ENCODE results near the gene CCNK.

Gene CCNK

GRCh38 chr14:99522025-99522401, 40.8 kb downstream of the CCNK start:
- no peaks in the 10 kb centered on the region for H3F3A ChIP-seq (ENCODE audit: insufficient read depth)
- no peak overlapping the region for H3K27ac ChIP-seq (ENCODE audit: low read depth, low read length)
- no peak overlapping the region for H2AFZ ChIP-seq (ENCODE audit: low read depth, low read length, severe bottlenecking)
- H4K20me1 ChIP-seq (ENCODE audit: low read depth, low read length), result no peaks in the 10 kb centered on the region
- H3K79me2 ChIP-seq (ENCODE audit: insufficient read depth, low read length), result no peaks in the 10 kb centered on the region
- H3K9ac ChIP-seq (ENCODE audit: low read length), result no peak overlapping the region
- no peak overlapping the region for H3K4me2 ChIP-seq (ENCODE audit: low read depth, low read length, poor library complexity, severe bottlenecking)
- H3K9me2 ChIP-seq (replicated peaks; ENCODE audit: insufficient read depth, low read length), result no peaks in the 10 kb centered on the region
- no peaks in the 10 kb centered on the region for H3K27me3 ChIP-seq (ENCODE audit: low read length)
- H3K4me3 ChIP-seq (ENCODE audit: insufficient read depth, low read length, poor library complexity, severe bottlenecking), result no peak overlapping the region
- TF ChIP-seq CTCF (IDR thresholded peaks at IDR 0.05; ENCODE audit: insufficient read depth, low read length, poor library complexity, severe bottlenecking) (no peak), EZH2phosphoT487 (conservative IDR thresholded peaks at IDR 0.05; ENCODE audit: low read length) (no peak)
- no peaks in the 10 kb centered on the region for H3K9me3 ChIP-seq (ENCODE audit: insufficient read depth, low read length)
- H3K36me3 ChIP-seq (ENCODE audit: low read length), result no peaks in the 10 kb centered on the region

GRCh38 chr14:99522457-99522891, 41.3 kb downstream of the CCNK start:
- Histone ChIP-seq H2AFZ (ENCODE audit: low read depth, low read length, severe bottlenecking) (no peak overlapping the region), H3K4me3 (ENCODE audit: insufficient read depth, low read length, poor library complexity, severe bottlenecking) (no peak overlapping the region), H3F3A (ENCODE audit: insufficient read depth) (no peaks in the 10 kb centered on the region), H4K20me1 (ENCODE audit: low read depth, low read length) (no peaks in the 10 kb centered on the region), H3K9me3 (ENCODE audit: insufficient read depth, low read length) (no peaks in the 10 kb centered on the region), H3K79me2 (ENCODE audit: insufficient read depth, low read length) (no peaks in the 10 kb centered on the region), H3K9me2 (replicated peaks; ENCODE audit: insufficient read depth, low read length) (no peaks in the 10 kb centered on the region), H3K27ac (ENCODE audit: low read depth, low read length) (no peak overlapping the region), H3K36me3 (ENCODE audit: low read length) (no peaks in the 10 kb centered on the region), H3K9ac (ENCODE audit: low read length) (no peak overlapping the region), H3K27me3 (ENCODE audit: low read length) (no peaks in the 10 kb centered on the region), H3K4me2 (ENCODE audit: low read depth, low read length, poor library complexity, severe bottlenecking) (no peak overlapping the region)
- TF ChIP-seq EZH2phosphoT487 (conservative IDR thresholded peaks at IDR 0.05; ENCODE audit: low read length) (no peak), CTCF (IDR thresholded peaks at IDR 0.05; ENCODE audit: insufficient read depth, low read length, poor library complexity, severe bottlenecking) (no peak)

DNA sequence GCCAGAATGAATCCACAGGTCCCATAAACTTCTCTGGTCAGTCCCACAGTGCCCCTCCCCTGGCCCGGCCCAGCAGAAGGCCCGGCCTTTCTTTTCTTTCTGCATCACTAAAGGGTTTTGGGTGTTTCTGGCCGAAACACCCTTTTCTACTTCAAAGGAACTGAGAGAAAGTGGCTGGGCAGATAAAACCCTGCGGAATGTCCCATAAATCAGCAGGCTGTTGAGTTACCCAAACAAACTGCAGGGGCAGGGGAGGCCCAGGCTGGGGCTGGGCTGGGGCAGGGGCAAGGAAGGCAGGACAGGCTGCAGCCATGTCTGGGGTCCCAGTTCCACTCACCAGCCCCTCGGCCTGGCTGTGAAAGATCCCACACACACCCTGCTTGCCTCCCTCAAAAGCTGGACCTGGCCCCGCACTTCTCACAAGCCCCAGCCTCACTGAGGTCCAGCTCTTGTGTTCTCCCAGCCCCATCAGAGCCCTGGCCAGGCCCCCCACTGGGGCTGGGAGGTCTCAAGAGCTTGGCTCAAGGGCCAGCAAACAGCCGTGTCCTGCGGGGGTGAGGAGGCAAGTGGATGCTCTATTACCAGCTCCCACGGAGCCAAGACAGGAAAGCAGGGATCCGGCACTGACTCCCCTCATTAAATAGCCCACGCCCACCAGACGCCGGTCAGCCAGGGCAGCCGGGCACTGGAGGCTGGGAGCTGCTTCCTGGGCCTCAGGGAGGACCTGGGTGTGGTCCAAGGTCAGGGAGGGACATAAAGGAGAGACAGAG, 41.9 kb downstream of the CCNK start:
- no peaks in the 10 kb centered on the region for H3F3A ChIP-seq (ENCODE audit: insufficient read depth)
- H3K27me3 ChIP-seq (ENCODE audit: low read length), result no peaks in the 10 kb centered on the region
- no peak overlapping the region for H2AFZ ChIP-seq (ENCODE audit: low read depth, low read length, severe bottlenecking)
- TF ChIP-seq EZH2phosphoT487 (conservative IDR thresholded peaks at IDR 0.05; ENCODE audit: low read length) (no peak), CTCF (IDR thresholded peaks at IDR 0.05; ENCODE audit: insufficient read depth, low read length, poor library complexity, severe bottlenecking) (no peak)
- no peak overlapping the region for H3K27ac ChIP-seq (ENCODE audit: low read depth, low read length)
- H3K9ac ChIP-seq (ENCODE audit: low read length), result no peak overlapping the region
- H3K9me3 ChIP-seq (ENCODE audit: insufficient read depth, low read length), result no peaks in the 10 kb centered on the region
- no peaks in the 10 kb centered on the region for H3K79me2 ChIP-seq (ENCODE audit: insufficient read depth, low read length)
- no peaks in the 10 kb centered on the region for H4K20me1 ChIP-seq (ENCODE audit: low read depth, low read length)
- H3K36me3 ChIP-seq (ENCODE audit: low read length), result no peaks in the 10 kb centered on the region
- no peaks in the 10 kb centered on the region for H3K9me2 ChIP-seq (replicated peaks; ENCODE audit: insufficient read depth, low read length)
- H3K4me2 ChIP-seq (ENCODE audit: low read depth, low read length, poor library complexity, severe bottlenecking), result no peak overlapping the region
- H3K4me3 ChIP-seq (ENCODE audit: insufficient read depth, low read length, poor library complexity, severe bottlenecking), result no peak overlapping the region

Data from SU-DHL-6 (cell line).